Subcutaneous abdominal adipose tissue (tissue), 5 donors: ENCODE results near the gene TNFAIP3.
"Not testable (repeated sequence)": the region's sequence is repeated elsewhere in the genome, so short reads cannot be mapped to it uniquely, and the experiment has no call there.

Experiments
- H3K27ac ChIP-seq: one replicate; pipeline ENCODE4 v1.7.0; 2013; ENCODE audit warnings: low read depth, mild to moderate bottlenecking, inconsistent platforms, low read length, moderate library complexity
- H3K27me3 ChIP-seq, 5 donors: one replicate each; pipeline ENCODE4 v1.7.0; 2013; ENCODE audit warnings: low read length in 5 of 5, inconsistent platforms in 1 of 5; ENCODE audit not compliant: control insufficient read depth in 5 of 5, insufficient read depth in 4 of 5
- H3K36me3 ChIP-seq, 5 donors: one replicate each; pipeline ENCODE4 v1.7.0; 2013; ENCODE audit warnings: low read length in 5 of 5; ENCODE audit not compliant: control insufficient read depth in 5 of 5, insufficient read depth in 5 of 5
- H3K4me1 ChIP-seq, 5 donors: one replicate each; pipeline ENCODE4 v1.7.0; 2013; ENCODE audit warnings: low read length in 5 of 5, mild to moderate bottlenecking in 3 of 5, moderate library complexity in 1 of 5; ENCODE audit not compliant: control insufficient read depth in 5 of 5, insufficient read depth in 5 of 5
- H3K4me3 ChIP-seq, 5 donors: one replicate each; pipeline ENCODE4 v1.7.0; 2013; ENCODE audit warnings: low read length in 5 of 5, low read depth in 1 of 5
- H3K9ac ChIP-seq, 5 donors: one replicate each; pipeline ENCODE4 v1.7.0; 2013; ENCODE audit warnings: low read length in 5 of 5, mild to moderate bottlenecking in 4 of 5, moderate library complexity in 3 of 5
- H3K9me3 ChIP-seq, 5 donors: one replicate each; pipeline ENCODE4 v1.7.0; 2013; ENCODE audit warnings: low read length in 5 of 5; ENCODE audit not compliant: control insufficient read depth in 5 of 5
- donor health status: healthy.
- donor health status: healthy.
- donor health status: healthy.
- donor health status: healthy.
- donor health status: healthy.

The TNFAIP3 gene

DNA sequence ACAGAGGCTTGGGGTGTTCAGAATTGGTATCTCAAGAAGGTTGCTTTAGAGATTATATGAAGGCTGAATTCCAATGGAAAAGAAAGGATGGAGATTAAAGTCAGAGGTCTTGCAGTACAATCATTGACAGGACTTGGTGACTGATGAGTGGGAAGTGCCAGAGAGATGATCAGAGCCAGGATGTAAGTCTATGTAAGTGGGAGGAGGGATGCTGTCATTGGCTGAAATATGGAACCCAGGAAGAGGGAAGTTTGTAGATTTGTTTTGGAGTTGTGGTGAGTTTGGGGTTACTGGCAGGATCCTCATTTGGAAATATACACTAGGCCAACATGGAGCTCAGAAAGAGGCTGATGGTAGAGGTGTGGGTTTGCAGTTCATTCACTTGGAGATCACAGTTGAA lies 23.8 kb upstream of the TNFAIP3 start:
- no peak overlapping the region for H3K4me3 ChIP-seq
- no peak overlapping the region for H3K27ac ChIP-seq
- no peak overlapping the region for H3K9ac ChIP-seq
- H3K4me1 ChIP-seq, result peaks cover 0 to 3% (median 0%) of the 10 kb centered on the region in 5 donors
- peaks cover 0 to 2% (median 0%) of the 10 kb centered on the region in 5 donors for H3K9me3 ChIP-seq
- H3K36me3 ChIP-seq, result no peaks in the 10 kb centered on the region
- H3K27me3 ChIP-seq, result no peaks in the 10 kb centered on the region

DNA sequence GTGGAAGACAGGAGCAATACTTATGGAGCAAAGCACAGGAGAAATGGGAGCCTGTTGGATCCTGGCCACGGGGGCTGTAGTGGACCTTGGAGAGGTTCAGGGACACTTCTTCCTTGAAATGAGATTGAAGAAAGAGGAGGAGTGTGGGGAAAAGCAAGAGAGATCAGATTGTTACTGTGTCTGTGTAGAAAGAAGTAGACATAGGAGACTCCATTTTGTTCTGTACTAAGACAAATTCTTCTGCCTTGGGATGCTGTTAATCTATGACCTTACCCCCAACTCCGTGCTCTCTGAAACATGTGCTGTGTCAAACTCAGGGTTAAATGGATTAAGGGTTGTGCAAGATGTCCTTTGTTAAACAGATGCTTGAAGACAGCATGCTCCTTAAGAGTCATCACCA lies 22.7 kb upstream of the TNFAIP3 start:
- not testable (repeated sequence) for H3K27me3 ChIP-seq, H3K27ac ChIP-seq, H3K36me3 ChIP-seq, H3K4me3 ChIP-seq, H3K9ac ChIP-seq, H3K9me3 ChIP-seq
- H3K4me1 ChIP-seq, result peaks cover under 1 to 13% (median 6%) of the 10 kb centered on the region in 5 donors

DNA sequence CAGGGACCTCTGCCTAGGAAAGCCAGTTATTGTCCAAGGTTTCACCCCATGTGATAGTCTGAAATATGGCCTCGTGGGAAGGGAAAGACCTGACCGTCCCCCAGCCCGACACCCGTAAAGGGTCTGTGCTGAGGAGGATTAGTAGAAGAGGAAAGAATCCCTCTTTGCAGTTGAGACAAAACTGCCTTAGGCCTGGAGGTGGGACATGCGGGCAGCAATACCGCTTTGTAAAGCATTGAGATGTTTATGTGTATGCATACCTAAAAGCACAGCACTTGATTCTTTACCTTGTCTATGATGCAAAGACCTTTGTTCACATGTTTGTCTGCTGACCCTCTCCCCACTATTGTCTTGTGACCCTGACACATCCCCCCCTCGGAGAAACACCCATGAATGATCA lies 22.3 kb upstream of the TNFAIP3 start:
- H3K4me1 ChIP-seq, result peaks cover 3 to 17% (median 8%) of the 10 kb centered on the region in 5 donors

DNA sequence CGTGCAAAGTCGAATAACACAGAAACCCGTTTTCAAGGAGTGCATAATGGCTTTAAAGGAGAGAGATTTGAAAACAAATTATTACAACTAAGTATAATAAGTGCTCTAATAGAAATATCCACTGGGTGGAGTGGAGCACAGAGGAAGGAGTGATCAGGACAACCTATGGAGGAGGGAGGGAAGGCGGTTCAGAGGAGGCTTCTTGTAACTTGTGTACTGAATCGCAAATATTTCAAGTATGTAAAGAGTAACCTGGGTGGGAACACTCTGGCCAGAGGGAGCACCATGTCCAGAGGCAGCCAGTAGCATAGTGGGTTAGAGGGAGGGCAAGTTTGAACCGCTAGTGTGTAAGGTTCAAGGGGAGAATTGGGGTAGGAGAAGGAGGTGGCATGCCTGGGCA lies 21.6 kb upstream of the TNFAIP3 start:
- H3K27ac ChIP-seq, result no peak overlapping the region
- no peaks in the 10 kb centered on the region for H3K9me3 ChIP-seq
- no peak overlapping the region for H3K9ac ChIP-seq
- H3K4me3 ChIP-seq, result no peak overlapping the region
- H3K27me3 ChIP-seq, result no peaks in the 10 kb centered on the region
- H3K36me3 ChIP-seq, result no peaks in the 10 kb centered on the region
- peaks cover 5 to 23% (median 12%) of the 10 kb centered on the region in 5 donors for H3K4me1 ChIP-seq

More for the DNA sequence above, 22.3 kb upstream of the TNFAIP3 start:
- not testable (repeated sequence) for H3K9ac ChIP-seq, H3K27ac ChIP-seq, H3K36me3 ChIP-seq, H3K4me3 ChIP-seq, H3K27me3 ChIP-seq, H3K9me3 ChIP-seq

DNA sequence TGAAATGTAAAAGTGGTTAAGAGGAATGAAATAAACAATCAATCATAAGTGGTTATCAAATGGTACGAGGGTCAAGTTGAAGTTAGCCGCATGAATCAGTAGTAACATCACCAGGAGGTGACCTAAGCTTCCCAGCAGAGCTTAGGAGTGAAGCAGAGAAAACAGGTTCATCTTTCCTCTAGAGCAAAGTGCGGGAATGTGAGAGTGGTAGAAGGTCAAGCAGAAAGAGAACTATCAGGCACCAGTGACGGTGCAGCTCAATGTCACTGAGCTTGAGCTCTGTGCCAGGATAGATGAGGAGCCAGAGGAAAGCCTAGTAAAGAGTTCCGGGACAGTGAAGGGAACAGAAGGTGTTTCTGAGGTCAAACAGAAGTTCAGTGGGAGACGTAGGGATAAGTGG lies 20.8 kb upstream of the TNFAIP3 start:
- H3K27me3 ChIP-seq, result no peaks in the 10 kb centered on the region
- H3K9ac ChIP-seq, result no peak overlapping the region
- peaks cover 5 to 23% (median 12%) of the 10 kb centered on the region in 5 donors for H3K4me1 ChIP-seq
- H3K9me3 ChIP-seq, result no peaks in the 10 kb centered on the region
- no peak overlapping the region for H3K4me3 ChIP-seq
- H3K36me3 ChIP-seq, result no peaks in the 10 kb centered on the region
- no peak overlapping the region for H3K27ac ChIP-seq

DNA sequence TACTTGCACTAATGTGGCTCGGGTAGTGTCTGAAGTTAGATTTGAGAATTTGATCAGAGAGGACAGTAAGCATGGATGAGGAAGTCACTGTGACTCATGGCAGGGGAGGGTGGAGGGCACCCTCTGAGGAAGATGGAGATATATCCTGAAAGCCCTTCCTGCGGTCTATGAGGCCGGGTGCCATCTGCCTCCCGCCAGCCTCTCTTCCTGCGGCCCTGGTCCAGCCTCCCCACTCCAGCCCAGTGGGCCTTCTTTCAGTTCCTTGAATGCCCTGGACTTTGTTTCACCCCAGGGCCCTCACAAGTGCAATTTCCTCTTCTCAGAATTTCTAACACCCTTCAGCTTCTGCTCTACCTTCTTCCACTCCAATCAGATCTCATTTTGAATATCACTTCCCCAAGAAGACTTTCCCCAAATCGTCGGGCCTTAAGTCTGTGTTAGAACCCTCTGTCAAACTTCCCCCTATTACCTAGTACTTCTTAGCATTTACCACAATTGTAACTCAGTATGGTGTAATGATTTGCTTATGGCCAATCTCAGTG lies 20.2 kb upstream of the TNFAIP3 start:
- Histone ChIP-seq H3K4me3 (no peak overlapping the region), H3K36me3 (no peaks in the 10 kb centered on the region), H3K27me3 (no peaks in the 10 kb centered on the region), H3K27ac (no peak overlapping the region), H3K4me1 (peaks cover 5 to 23% (median 12%) of the 10 kb centered on the region in 5 donors), H3K9ac (no peak overlapping the region), H3K9me3 (no peaks in the 10 kb centered on the region)

DNA sequence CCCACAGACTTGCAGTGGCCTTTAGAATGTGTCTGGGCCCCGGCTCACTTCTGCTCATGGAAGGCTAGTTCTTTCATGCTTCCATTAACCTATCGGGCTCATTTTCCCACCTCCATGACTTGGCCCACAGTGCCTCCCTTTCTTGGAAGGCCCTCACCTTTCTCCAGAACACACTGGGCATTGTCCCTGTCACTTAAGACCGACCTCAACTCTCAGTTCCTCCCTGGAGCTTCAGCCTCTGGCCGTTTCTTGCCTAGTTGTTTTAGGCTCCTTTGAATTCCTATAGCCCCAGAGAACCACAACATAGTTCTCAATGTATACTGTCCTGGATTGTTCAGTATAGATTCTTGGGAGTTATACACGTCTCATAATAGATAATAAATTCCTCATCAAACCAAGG lies 19.3 kb upstream of the TNFAIP3 start:
- Histone ChIP-seq H3K9me3 (no peaks in the 10 kb centered on the region), H3K4me1 (peaks cover 5 to 23% (median 12%) of the 10 kb centered on the region in 5 donors), H3K9ac (no peak overlapping the region), H3K36me3 (no peaks in the 10 kb centered on the region), H3K27ac (no peak overlapping the region), H3K4me3 (no peak overlapping the region), H3K27me3 (no peaks in the 10 kb centered on the region)

DNA sequence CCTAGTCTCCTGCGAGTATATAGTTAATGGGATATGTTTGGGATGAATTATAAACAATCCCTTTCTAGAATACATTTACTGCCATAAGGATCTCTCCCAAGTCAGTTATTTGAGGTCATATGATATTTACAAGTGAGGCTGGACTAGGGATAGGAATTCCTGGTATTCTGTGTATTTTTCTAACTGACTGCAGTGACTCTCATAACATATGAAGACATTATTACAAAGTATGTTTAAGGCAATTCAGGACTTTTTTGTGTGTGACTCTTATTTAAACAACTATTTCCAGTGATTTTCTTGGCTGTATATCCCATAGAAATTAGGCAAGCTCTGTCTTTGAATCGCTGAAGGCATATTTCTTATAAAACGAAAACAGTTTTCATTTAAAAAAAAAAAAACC lies 18.4 kb upstream of the TNFAIP3 start:
- peak overlapping the region; percentile 24 for H3K27ac ChIP-seq
- H3K4me1 ChIP-seq, result peaks cover 5 to 23% (median 12%) of the 10 kb centered on the region in 5 donors
- no peak overlapping the region for H3K9ac ChIP-seq
- no peaks in the 10 kb centered on the region for H3K36me3 ChIP-seq
- no peaks in the 10 kb centered on the region for H3K9me3 ChIP-seq
- no peaks in the 10 kb centered on the region for H3K27me3 ChIP-seq
- H3K4me3 ChIP-seq, result no peak overlapping the region

DNA sequence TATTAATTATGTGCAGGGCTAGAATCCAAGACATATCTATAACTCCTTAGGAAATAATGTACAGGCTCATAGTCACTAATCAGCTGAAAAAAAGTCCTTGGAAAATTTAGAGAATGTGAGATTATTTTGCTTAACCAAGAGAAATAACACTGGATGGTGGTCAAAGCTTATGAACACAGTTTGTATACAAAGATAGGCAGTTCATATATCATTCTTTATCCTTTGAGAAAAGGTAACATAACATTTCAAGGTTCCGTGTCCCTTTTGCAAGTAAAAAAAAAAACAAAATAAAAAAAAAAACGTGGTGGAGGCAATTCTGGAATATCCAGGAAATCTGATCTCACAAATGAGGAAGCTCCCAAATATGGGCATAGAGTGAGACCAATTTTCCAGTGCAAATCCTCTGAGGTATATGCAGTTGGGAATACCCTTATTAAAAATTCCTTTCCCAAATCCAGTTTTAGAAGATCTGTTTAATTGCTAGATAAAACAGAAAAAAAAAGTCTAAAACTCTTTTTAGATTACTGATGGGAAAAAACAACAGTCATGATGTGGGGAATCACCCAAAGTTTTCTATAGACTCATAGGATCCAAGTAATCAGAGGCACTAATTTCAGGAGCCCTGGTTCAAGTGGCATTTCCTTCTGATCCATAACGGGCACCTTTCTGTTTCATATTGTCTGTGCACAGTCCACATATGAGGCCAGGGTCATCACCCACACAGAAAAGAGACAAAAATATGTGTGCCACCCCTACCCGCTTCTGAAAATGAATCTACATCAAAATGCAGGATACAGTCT lies 17.7 kb upstream of the TNFAIP3 start:
- Histone ChIP-seq H3K4me1 (peaks cover 5 to 23% (median 12%) of the 10 kb centered on the region in 5 donors), H3K9ac (peak overlapping the region in 1 of 5 donors; percentile 6), H3K4me3 (no peak overlapping the region), H3K27me3 (no peaks in the 10 kb centered on the region), H3K27ac (peak overlapping the region; percentile 24), H3K36me3 (no peaks in the 10 kb centered on the region), H3K9me3 (no peaks in the 10 kb centered on the region)

DNA sequence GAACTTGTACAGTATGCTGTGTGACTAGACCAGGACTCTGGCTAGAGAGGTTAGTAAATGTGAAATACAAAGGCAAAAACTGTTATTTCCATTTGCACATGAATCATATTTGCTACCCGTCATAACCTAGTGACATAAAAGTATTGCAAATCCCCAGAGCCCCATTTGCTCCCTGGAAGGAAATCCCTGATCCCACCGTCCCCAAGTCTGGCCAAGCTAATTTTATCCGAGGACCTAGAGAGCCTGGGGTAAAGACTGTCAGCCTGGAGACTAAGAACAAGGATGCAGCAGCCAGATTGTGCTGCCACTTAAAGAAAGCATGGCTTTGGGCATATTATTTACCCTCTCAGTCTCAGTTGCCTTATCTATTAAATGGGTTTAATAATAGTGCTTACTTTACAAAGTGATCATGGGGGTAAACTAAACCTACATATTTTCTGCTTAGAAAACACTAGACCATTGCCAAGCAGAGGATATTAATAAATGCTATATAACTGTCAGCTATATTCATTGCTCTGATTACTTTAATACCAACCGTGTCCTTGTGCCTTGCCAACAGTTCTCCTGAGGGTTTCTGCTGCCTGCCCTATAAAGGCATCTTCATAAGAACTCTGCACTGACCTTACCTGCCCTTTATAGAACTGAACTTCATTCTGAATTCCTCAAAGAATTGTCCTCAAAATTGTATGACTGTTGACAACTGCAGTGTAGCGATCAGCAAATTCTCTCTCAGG lies 16.9 kb upstream of the TNFAIP3 start:
- Histone ChIP-seq H3K36me3 (no peaks in the 10 kb centered on the region), H3K27ac (peak overlapping the region; percentile 3), H3K4me3 (no peak overlapping the region), H3K27me3 (no peaks in the 10 kb centered on the region), H3K9me3 (no peaks in the 10 kb centered on the region), H3K9ac (peak overlapping the region in 1 of 5 donors; percentile 6), H3K4me1 (peaks cover 5 to 23% (median 12%) of the 10 kb centered on the region in 5 donors)
